HG03196 (cell line): ENCODE measurements around the gene COL1A1.
A peak's percentile ranks its signal among the peaks of the same experiment; 100 is the strongest.

Experiments used
- ATAC-seq: cut with Tn5 transposase; IDR thresholded peaks from one replicate; pipeline ENCODE4 v1.9.1; 2021; ENCODE audit not compliant: unreplicated experiment

The COL1A1 gene

GRCh38 chr17:50213026-50214022, 11.9 kb upstream of the COL1A1 start:
- peak; percentile 76 for ATAC-seq

DNA sequence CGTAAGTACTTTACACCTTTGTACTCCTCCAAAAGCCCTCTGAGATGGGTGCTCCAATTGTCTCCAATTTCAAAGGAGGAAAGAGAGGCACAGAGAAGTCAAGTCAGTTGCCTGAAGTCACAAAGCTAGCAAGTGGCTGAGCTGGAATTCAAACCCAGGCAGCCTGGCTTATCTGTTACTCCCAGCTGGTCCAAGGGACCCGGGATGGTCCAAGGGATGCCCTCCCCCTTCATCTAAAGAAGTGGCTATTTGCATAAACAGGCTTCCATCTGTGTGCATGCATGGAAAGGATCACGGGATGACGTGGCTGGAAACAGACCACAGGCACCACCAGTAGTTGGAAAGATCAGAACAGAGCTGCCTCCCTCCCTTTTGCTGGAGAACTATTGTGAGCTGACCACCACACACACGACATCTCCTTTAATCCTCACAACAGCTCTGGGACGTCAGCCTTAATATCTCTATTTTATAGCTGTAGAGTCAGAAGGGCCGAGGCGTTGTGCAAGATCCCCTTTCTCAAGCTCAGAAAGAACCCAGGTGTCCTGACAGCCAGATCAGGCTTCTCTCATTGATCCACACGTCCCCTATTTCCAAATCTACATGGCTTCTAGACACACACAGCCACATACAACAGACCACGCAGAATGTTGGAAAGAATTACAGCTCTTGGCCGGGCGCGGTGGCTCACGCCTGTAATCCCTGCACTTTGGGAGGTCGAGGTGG, 10.9 kb upstream of the COL1A1 start:
- ATAC-seq = no peak

GRCh38 chr17:50211249-50212120, 10.1 kb upstream of the COL1A1 start:
- ATAC-seq = no peak

GRCh38 chr17:50210240-50211225, 9.1 kb upstream of the COL1A1 start:
- ATAC-seq = no peak

- no peak for ATAC-seq
Observed at GRCh38 chr17:50209472-50210239, 8.2 kb upstream of the COL1A1 start.

GRCh38 chr17:50209133-50209471, 7.7 kb upstream of the COL1A1 start:
- no peak for ATAC-seq

GRCh38 chr17:50208611-50209061, 7.2 kb upstream of the COL1A1 start:
- ATAC-seq = no peak

DNA sequence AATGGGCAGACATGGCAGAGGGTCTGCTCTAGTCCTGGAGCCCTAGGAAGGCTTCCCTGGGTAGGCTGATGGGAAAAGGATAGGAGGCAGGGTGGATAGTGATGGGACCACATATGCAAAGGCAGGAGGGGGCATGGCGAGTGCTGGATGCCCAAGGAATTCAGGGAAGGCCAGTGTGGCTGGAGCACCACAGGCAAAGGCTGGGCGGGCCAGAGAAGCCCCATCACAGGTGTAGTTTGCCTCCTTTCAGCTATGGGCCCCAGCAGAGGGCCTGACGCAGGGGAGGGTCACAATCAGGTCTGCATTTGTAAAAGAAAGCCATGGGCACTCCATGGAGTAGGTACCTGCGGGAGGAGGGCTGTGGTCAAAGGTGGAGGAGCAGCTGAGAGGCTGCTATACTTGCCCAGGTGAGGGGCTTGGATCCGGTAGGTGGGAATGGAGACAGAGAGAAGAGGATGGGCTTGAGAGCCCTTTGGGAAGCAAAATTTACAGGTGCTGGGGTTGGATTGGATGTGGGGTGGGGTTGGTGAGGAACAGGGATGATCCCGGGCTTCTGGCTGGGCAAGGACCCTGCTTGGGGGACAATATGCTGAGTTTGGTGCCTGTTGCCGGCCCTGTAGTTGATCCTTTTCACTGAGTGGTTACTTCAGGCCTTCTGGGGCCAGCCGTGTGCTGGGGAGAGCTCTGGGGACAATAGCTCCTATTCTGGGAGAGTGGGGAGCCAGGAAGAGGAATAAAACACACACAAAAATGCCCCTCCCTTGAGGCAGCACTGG, 6.5 kb upstream of the COL1A1 start:
- no peak for ATAC-seq

- ATAC-seq = no peak
Observed at GRCh38 chr17:50207315-50207714, 5.9 kb upstream of the COL1A1 start.

DNA sequence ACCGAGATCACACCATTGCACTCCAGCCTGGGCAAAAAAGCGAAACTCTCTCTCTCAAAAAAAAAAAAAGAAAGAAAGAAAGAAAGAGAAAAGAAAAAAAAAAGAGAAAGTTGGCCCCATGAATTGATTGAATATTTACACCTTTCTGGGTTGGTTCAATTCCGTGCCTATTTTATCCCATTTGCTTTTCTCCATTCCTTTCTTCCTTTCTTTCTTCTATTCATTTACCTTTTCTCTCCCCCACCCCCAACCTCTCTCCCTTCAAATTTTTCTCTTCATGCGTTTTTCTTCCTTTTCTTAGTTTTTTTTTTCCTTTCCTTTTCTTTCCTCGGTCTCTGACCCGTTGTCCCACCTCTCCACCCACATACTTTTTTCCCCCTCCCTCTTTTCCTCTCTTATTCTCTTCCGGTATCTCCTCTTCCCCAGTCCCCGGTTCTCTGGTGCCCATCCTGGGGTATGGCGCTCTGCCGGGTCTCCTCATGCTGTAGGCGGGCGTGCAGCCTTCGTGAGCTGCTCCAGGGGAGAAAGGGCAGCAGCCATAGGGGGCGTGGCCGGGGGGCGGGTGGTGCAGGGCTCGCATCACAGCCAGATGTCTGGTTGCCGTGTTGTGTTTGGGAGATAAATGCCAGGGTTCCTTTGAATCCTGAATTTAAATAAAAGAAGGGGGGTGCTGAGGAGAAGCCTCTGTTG, 5.3 kb upstream of the COL1A1 start:
- no peak for ATAC-seq

DNA sequence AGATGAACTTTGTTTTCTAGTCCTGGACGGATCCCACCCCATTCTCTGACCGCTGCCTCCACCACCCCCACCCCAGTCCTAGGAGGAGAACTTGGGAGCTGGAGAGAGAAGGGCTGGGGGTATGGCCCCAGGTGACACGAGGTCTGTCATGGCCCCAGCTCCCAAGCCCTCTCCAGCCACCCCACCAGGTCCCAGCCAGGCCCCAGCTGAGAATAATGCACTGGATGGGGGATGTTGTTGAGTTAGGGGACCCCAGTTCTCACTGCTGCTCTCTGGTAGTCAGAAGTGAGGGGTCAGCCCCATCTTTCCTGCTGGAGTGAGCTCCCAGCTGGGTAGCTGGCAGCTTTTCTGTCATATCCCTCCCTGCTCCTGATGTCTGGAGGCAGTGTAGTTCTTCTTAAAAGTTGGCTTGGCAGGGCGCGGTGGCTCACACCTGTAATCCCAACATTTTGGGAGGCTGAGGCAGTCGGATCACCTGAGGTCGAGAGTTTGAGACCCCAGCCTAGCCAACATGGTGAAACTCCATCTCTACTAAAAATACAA, 4.6 kb upstream of the COL1A1 start:
- ATAC-seq = no peak

DNA sequence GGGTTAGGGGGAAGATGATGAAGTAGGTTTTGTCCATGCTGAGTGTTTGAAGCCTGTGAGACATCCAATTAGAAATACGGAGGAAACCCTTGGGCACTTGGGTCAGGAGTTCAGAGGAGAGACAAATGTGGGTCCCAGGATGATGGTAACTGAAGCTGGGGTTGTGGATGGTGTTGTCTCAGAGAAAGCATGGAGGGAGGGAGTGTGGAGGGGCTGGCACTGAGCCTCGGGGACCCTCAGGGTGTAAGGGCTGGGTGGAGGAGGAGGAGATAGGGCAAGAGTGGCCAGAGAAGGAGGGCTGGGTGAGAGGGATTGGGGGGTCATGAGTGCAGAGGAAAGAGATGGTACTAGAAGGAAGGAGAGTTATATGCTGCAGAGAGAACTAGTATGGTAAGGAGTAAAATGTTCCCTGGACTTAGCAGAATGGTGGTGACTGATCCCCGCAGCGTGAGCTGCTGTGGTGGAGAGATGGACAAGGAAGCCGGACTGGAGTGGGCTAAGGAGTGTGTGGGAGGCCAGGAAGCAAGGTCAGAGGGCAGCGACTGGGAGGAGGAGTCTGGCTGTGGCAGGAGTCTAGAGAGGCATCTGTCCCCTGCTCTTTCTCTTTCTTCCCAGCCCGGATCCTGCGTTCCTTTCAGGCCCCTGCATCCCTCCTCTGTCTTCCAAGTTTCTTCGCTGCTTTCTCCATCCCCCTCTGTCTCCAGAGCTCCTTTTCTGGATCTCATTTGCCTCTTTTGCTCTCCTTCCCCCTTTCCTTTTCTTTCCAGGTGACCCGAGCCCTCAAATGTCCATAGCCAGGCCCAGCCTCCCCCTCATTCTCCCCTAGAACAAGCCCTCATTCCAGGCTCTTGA, 3.9 kb upstream of the COL1A1 start:
- no peak for ATAC-seq

DNA sequence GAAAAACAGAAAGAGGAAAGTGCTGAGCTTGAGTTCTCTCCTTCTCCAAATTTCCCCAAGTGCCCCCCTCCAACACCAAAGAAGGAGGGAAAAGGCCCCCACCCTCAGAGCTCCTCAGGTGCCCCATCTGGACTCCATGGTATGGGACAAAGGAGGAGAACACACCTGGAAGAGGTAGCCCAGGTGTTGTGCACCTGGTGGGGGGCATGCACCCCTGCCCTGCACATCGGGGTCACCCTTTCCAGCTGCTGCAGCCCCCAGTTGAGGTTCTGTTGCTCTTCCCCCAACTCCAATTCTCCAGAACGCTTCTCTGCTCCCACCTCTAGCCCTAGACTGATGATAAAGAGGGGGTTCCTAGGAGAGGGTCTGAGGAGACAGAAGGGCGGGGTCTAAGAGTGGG, 3.0 kb upstream of the COL1A1 start:
- ATAC-seq = no peak

DNA sequence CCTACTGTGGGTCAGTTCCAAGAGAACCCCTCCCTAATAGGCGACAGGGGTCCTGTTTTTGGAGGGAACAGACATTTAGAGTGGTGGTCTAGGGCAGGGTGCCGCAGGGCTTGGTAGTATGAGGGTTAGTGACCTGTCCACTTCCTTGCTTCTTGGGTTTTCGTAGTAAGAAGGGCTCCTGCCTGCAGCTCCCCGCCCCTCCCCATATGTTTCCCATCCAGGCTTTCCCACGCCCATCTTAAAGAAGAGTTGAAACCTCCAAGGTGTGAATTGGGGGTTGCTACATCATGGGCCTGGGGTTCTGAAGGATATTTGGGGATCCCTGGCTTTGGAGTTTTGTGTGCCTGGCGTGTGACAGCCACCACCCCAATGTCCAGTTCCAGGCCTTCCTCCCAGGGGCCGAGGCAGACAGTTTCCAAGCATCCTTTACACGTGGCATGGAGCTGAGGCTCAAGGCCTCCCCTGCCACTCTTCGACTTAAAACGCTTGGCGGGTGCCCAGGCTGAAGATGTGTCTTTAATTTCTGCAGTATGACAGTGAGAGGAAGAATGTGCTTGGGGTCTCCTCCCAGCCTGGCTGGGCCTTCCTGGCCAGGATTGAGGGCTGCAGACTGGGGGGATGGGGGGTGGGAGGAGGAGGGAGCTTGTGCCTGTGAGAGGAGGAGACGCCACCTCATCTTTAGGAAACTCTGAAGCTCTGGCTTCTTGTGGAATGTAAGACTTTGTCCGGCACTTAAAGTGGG, 2.3 kb upstream of the COL1A1 start:
- ATAC-seq = no peak

DNA sequence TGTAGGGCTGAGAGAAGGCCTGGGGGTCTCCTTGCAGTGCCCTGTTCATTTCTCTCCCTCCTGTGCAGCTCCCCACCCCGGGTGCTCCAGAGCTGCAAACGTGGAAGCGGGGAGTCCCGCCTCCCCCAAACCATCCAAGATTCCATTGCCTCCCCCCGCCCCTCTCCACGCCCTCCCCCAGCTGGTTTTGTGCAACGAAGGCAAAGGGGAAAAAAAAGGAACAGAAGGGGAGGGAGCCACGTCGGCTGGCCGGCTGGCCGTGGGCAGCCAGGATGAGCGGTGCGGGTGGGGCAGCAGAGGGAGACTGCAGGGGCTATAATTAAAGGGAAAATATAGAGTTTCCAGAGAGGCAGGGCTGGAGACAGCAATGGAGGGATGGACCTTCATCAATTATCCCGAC, 1.7 kb upstream of the COL1A1 start:
- no peak for ATAC-seq
